ENCODE measurements around the gene FAM76B.

The FAM76B gene

GRCh38 chr11:95778699-95779098 lies 10.9 kb downstream of the FAM76B start (continued):
- no peak for TF ChIP-seq TSHZ2 (CRISPR knock-in tag; IDR thresholded peaks at IDR 0.05)
- no peak for TF ChIP-seq PPARA (CRISPR knock-in tag; IDR thresholded peaks at IDR 0.05; ENCODE audit: borderline replicate concordance)
- TF ChIP-seq CSDC2 (CRISPR knock-in tag; IDR thresholded peaks at IDR 0.05), result no peak
- no peak for TF ChIP-seq ZFP3 (CRISPR knock-in tag; IDR thresholded peaks at IDR 0.05)
- no peak for TF ChIP-seq ISL1 (CRISPR knock-in tag; IDR thresholded peaks at IDR 0.05)
- no peak for TF ChIP-seq ZFP30 (CRISPR knock-in tag; IDR thresholded peaks at IDR 0.05)

- TF ChIP-seq TCF4 (CRISPR knock-in tag; IDR thresholded peaks at IDR 0.05; ENCODE audit: borderline replicate concordance), result no peak
- no peak for TF ChIP-seq GLIS3 (CRISPR knock-in tag; IDR thresholded peaks at IDR 0.05)
- TF ChIP-seq PATZ1 (CRISPR knock-in tag; IDR thresholded peaks at IDR 0.05; ENCODE audit: borderline replicate concordance), result no peak
- TF ChIP-seq ISL1 (CRISPR knock-in tag; IDR thresholded peaks at IDR 0.05), result no peak
- no peak for TF ChIP-seq PPARA (CRISPR knock-in tag; IDR thresholded peaks at IDR 0.05; ENCODE audit: borderline replicate concordance)
- TF ChIP-seq POU6F1 (CRISPR knock-in tag; IDR thresholded peaks at IDR 0.05; ENCODE audit: borderline replicate concordance, low read depth), result no peak
- no peak for TF ChIP-seq OSR1 (CRISPR knock-in tag; IDR thresholded peaks at IDR 0.05)
- TF ChIP-seq TSHZ2 (CRISPR knock-in tag; IDR thresholded peaks at IDR 0.05), result no peak
- TF ChIP-seq CSDC2 (CRISPR knock-in tag; IDR thresholded peaks at IDR 0.05), result no peak
- no peak for TF ChIP-seq CREB5 (CRISPR knock-in tag; IDR thresholded peaks at IDR 0.05; ENCODE audit: low read depth)
- TF ChIP-seq ZNF8 (CRISPR knock-in tag; IDR thresholded peaks at IDR 0.05), result no peak
- no peak for TF ChIP-seq ARNTL (CRISPR knock-in tag; IDR thresholded peaks at IDR 0.05; ENCODE audit: borderline replicate concordance, low read depth)
- TF ChIP-seq ZNF565 (CRISPR knock-in tag; conservative IDR thresholded peaks at IDR 0.05; ENCODE audit: low read depth), result no peak
- TF ChIP-seq ZNF70 (CRISPR knock-in tag; IDR thresholded peaks at IDR 0.05), result no peak
- no peak for TF ChIP-seq ESRRG (CRISPR knock-in tag; IDR thresholded peaks at IDR 0.05)
- TF ChIP-seq RARB (CRISPR knock-in tag; IDR thresholded peaks at IDR 0.05), result no peak
- no peak for TF ChIP-seq ZFP3 (CRISPR knock-in tag; IDR thresholded peaks at IDR 0.05)
- TF ChIP-seq ZFP30 (CRISPR knock-in tag; IDR thresholded peaks at IDR 0.05), result no peak
- no peak for TF ChIP-seq ZC3H10 (CRISPR knock-in tag; IDR thresholded peaks at IDR 0.05)
- ATAC-seq, result no peak
Observed at GRCh38 chr11:95776859-95777258, 12.7 kb downstream of the FAM76B start.

- TF ChIP-seq BACH2 (CRISPR knock-in tag; IDR thresholded peaks at IDR 0.05; ENCODE audit: borderline replicate concordance), result no peak
- no peak for TF ChIP-seq ESRRG (CRISPR knock-in tag; IDR thresholded peaks at IDR 0.05)
- TF ChIP-seq ARNTL (CRISPR knock-in tag; IDR thresholded peaks at IDR 0.05; ENCODE audit: borderline replicate concordance, low read depth), result no peak
- no peak for TF ChIP-seq ZC3H10 (CRISPR knock-in tag; IDR thresholded peaks at IDR 0.05)
- TF ChIP-seq GLIS3 (CRISPR knock-in tag; IDR thresholded peaks at IDR 0.05), result no peak
- TF ChIP-seq PATZ1 (CRISPR knock-in tag; IDR thresholded peaks at IDR 0.05; ENCODE audit: borderline replicate concordance), result no peak
- no peak for TF ChIP-seq ZNF565 (CRISPR knock-in tag; conservative IDR thresholded peaks at IDR 0.05; ENCODE audit: low read depth)
- TF ChIP-seq POU6F1 (CRISPR knock-in tag; IDR thresholded peaks at IDR 0.05; ENCODE audit: borderline replicate concordance, low read depth), result no peak
- no peak for ATAC-seq
Observed at GRCh38 chr11:95768521-95768920, 21.1 kb downstream of the FAM76B start.

All from SK-N-SH treated with all-trans-retinoic acid at 6 μM for 48 hours (cell line).